SK-MEL-5 (cell line): ENCODE results near the gene SASH3. TPM values are rescaled to one million over a fixed set of nuclear protein-coding genes. Genes with fewer than 3 reads are reported as not detected.

ENCODE experiments used
- DNase-seq: peaks from one replicate; pipeline ENCODE4 v3.0.0-alpha.2; 2016; ENCODE audit warnings: low read depth, low spot score
- in situ Hi-C: cut with HindIII; loops from 2 replicates; pipeline ENCODE4 v1.10.0; 2016; ENCODE audit warnings: low sequenced_read_pairs, high pct_unique_total_duplicates, low pct_unique_long_range_greater_than_20kb
- small RNA-seq, 2 experiments: library from RNA; depleted of rRNA; stranded (forward); fragments of <200 nt; gene quantifications; one replicate each; pipeline ENCODE3, GENCODE V24; 2014
- total RNA-seq: library from RNA; depleted of rRNA; stranded (reverse); fragments of >200 nt; shearing (Covaris generic); gene quantifications from 2 replicates; pipeline ENCODE4 v1.2.3, GENCODE V29; 2014; rRNA removed

The SASH3 gene
- total RNA-seq, 1 experiment from 2014 or later = not detected

- no peak for DNase-seq
- in situ Hi-C loops = no loop called here
Measured at GRCh38 chrX:129825746-129826505, 46.2 kb downstream of the SASH3 start.

GRCh38 chrX:129830494-129830893, 50.7 kb downstream of the SASH3 start:
- in situ Hi-C loops = no loop called here
- DNase-seq = no peak

DNA sequence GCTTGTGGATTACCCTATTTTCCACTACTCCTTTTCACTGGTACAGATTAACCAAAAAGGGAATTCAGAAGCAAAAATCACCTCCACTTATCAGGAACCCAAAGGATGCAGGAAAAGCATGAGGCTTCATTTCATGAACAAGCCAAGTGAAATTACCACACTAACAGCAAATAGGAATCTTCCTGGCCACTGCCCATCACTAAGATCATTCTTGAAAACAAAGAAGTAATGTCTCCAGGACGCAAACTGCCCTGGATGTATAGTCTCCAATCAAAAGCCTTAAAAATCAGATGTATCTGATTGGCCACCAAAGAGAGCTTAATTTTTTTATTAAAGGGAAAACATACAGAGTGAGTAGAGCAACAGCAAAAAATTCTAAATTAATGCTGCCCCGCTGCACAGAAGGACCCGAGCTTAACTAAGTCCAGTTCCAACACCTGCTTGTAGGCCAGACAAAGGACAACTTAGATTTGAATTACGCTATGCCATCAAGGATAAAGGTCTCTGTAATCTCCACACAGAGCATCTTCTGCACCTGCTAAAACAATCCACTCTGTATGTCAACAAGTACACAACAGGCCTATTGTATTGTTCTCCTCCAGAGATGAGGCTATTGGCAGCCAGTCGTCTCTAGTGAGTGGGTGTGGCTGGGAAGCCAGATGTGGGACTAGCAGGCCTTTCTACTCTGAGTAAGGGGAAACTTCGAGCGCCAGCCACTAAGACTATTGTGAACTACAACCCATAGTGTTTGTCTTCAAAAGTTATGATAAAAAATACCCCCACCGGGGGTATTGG, 51.5 kb downstream of the SASH3 start:
- in situ Hi-C loops = no loop called here
- peak; percentile 16 for DNase-seq

- in situ Hi-C loops = no loop called here
- DNase-seq = no peak
Measured at GRCh38 chrX:129833153-129833990, 53.6 kb downstream of the SASH3 start.

GRCh38 chrX:129836827-129837226, 57.1 kb downstream of the SASH3 start:
- no peak for DNase-seq
- in situ Hi-C loops = no loop called here

DNA sequence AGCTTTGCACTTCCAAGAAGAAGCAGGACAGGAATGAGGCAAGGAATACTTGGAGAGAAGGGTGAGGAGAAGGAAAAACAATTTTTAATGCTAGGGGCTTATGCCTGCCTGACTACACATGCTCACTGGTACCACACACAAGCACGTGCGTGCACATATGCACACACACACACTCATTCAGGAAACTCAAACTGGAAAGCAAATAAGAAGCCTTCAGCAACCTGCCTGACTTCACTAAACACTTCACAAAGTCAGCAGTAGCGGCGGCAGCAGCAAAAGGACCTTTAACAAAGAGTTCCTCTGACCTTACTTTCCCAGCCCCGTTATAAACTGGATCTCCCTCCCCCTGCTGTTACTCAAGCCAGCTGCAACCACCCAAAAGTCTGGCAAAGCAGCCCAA, 60.6 kb downstream of the SASH3 start:
- in situ Hi-C loops = no loop called here
- no peak for DNase-seq

DNA sequence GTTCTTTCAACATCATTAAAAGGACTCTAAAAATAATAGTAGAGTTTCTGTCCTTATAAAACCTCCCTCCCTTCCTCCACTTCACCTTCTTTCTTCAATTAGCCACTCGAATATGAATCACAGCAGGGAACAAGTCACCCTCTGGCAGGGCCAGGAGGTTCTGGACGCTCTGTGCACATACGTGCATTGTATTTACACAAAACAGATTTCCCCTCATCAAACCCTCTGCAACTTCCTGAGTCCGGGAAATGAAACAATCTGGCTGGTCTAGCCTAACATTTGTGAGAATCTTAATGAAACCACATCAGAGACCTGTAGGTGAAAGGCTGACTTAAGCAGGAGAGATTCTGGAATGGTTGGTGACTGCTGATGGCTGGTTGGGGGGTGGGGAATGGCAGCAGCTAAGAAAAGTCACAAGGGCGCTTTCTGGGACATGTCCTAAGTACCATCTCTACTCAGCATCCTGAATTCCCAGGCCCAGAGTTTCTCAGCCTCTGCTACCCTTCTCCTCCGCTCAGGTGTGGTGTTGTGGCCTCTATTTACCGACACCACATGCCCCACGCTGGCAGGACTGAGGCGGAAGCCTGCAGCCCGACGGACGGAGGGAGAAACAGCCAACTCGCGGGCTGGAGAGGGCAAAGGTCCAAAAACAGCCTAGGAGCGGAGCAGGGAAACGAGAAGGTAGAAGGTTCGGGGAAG, 62.9 kb downstream of the SASH3 start:
- no peak for DNase-seq
- in situ Hi-C loops = no loop called here

DNA sequence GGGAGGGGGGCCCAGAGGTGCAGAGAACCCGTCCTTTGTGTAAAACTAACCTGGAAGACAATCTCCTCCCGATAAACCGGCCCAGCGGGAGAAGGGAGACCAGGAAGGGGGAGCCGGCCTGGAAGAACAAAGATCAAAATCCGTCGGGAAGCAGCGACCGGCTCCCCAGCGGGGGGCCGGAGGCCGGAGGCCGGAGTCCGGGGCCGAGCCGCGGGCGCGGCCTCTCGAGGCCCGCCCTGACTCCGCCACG, 63.4 kb downstream of the SASH3 start:
- in situ Hi-C loops = no loop called here
- no peak for DNase-seq

GRCh38 chrX:129843459-129844306, 63.9 kb downstream of the SASH3 start, which contains the start of gene ZDHHC9:
Gene ZDHHC9, minus strand, starts transcription at chrX:129843886. Its CDS starts 1,941 bp downstream, at chrX:129841945.
- in situ Hi-C loops = no loop called here
- peak; percentile 84 for DNase-seq

Small RNAs within 50 kb of the gene (small RNA-seq; reads per million reads assigned to genes)
- gene RF00017 = 0 reads per million in 2 experiments

Other genes with a start within 250 kb of the SASH3 start
- gene OCRL, start 239.7 kb upstream of the SASH3 start, total RNA-seq = 15.4 and 18.3 TPM in 2 replicates
- gene APLN, start 125.0 kb upstream of the SASH3 start, total RNA-seq = 0.05 and 0.34 TPM in 2 replicates
- gene XPNPEP2, start 41.0 kb upstream of the SASH3 start, total RNA-seq = not detected in 2 replicates
- gene ZDHHC9, start 63.9 kb downstream of the SASH3 start, total RNA-seq = 26.8 and 27.4 TPM in 2 replicates
- 53.5 and 54.5 TPM in 2 replicates for gene UTP14A, start 126.2 kb downstream of the SASH3 start, total RNA-seq
- 0.50 and 0.88 TPM in 2 replicates for gene BCORL1, start 202.7 kb downstream of the SASH3 start, total RNA-seq